Mucosa of rectum (tissue), 2 donors: ENCODE results near the gene HDDC2.

ENCODE experiments used
- H3K27ac ChIP-seq, 2 donors: one replicate each; pipeline ENCODE4 v1.7.0; 2013; ENCODE audit warnings: inconsistent platforms in 2 of 2, low read depth in 2 of 2, low read length in 2 of 2
- H3K27me3 ChIP-seq, 2 donors: one replicate each; pipeline ENCODE4 v1.7.0; 2013; ENCODE audit warnings: low read length in 2 of 2; ENCODE audit not compliant: control insufficient read depth in 2 of 2, insufficient read depth in 2 of 2
- H3K36me3 ChIP-seq, 2 donors: one replicate each; pipeline ENCODE4 v1.7.0; 2013; ENCODE audit warnings: low read length in 2 of 2; ENCODE audit not compliant: control insufficient read depth in 2 of 2, insufficient read depth in 2 of 2
- H3K4me1 ChIP-seq, 2 donors: one replicate each; pipeline ENCODE4 v1.7.0; 2013; ENCODE audit warnings: low read length in 2 of 2, mild to moderate bottlenecking in 1 of 2; ENCODE audit not compliant: control insufficient read depth in 2 of 2, insufficient read depth in 2 of 2
- H3K4me3 ChIP-seq, 2 donors: one replicate each; pipeline ENCODE4 v1.7.0; 2013; ENCODE audit warnings: low read length in 2 of 2
- H3K9ac ChIP-seq, 2 donors: one replicate each; pipeline ENCODE4 v1.7.0; 2013; ENCODE audit warnings: low read length in 2 of 2, low read depth in 1 of 2, mild to moderate bottlenecking in 1 of 2
- H3K9me3 ChIP-seq, 2 donors: one replicate each; pipeline ENCODE4 v1.7.0; 2013; ENCODE audit warnings: low read length in 2 of 2; ENCODE audit not compliant: control insufficient read depth in 2 of 2
- donor health status: healthy.
- donor health status: Normal muscosa, but diverticular disease.

The HDDC2 gene

GRCh38 chr6:125301435-125302391 is at the start of gene HDDC2:
TSS of gene HDDC2 (minus strand) at chr6:125301967. CDS start at chr6:125301932, 35 bp downstream.
- peaks cover 14 to 15% of the 10 kb centered on the region in 2 donors for H3K36me3 ChIP-seq
- peak within 1 kb of the TSS; percentile 72 to 84 for H3K4me3 ChIP-seq
- H3K9me3 ChIP-seq, result no peaks in the 10 kb centered on the region
- H3K27me3 ChIP-seq, result no peaks in the 10 kb centered on the region
- peak within 1 kb of the TSS; percentile 78 to 84 for H3K9ac ChIP-seq
- peak within 1 kb of the TSS; percentile 79 to 86 for H3K27ac ChIP-seq
- H3K4me1 ChIP-seq, result peaks cover 0 to 12% of the 10 kb centered on the region in 2 donors

GRCh38 chr6:125346926-125347563 is 45.3 kb upstream of the HDDC2 start:
- Histone ChIP-seq H3K27ac (peak overlapping the region; percentile 28 to 39), H3K36me3 (no peaks in the 10 kb centered on the region), H3K4me1 (no peaks in the 10 kb centered on the region), H3K27me3 (peaks cover 0 to 2% of the 10 kb centered on the region in 2 donors), H3K9ac (no peak overlapping the region), H3K9me3 (no peaks in the 10 kb centered on the region), H3K4me3 (peak overlapping the region in 1 of 2 donors; percentile 40)

- Histone ChIP-seq H3K4me1 (no peaks in the 10 kb centered on the region), H3K27ac (peak overlapping the region; percentile 28 to 39), H3K36me3 (no peaks in the 10 kb centered on the region), H3K9me3 (no peaks in the 10 kb centered on the region), H3K27me3 (peaks cover 0 to 2% of the 10 kb centered on the region in 2 donors), H3K4me3 (peak overlapping the region in 1 of 2 donors; percentile 50), H3K9ac (peak overlapping the region in 1 of 2 donors; percentile 10)
Observed at GRCh38 chr6:125346201-125346925, 44.6 kb upstream of the HDDC2 start.

GRCh38 chr6:125341460-125341859 is 39.7 kb upstream of the HDDC2 start:
- no peak overlapping the region for H3K9ac ChIP-seq

GRCh38 chr6:125340991-125341390 is 39.2 kb upstream of the HDDC2 start:
- H3K27me3 ChIP-seq, result no peaks in the 10 kb centered on the region
- no peaks in the 10 kb centered on the region for H3K9me3 ChIP-seq
- H3K4me1 ChIP-seq, result no peaks in the 10 kb centered on the region
- H3K36me3 ChIP-seq, result no peaks in the 10 kb centered on the region
- no peak overlapping the region for H3K4me3 ChIP-seq
- no peak overlapping the region for H3K27ac ChIP-seq
- no peak overlapping the region for H3K9ac ChIP-seq

More at GRCh38 chr6:125341460-125341859, 39.7 kb upstream of the HDDC2 start:
- Histone ChIP-seq H3K36me3 (no peaks in the 10 kb centered on the region), H3K4me1 (no peaks in the 10 kb centered on the region), H3K4me3 (no peak overlapping the region), H3K27me3 (no peaks in the 10 kb centered on the region), H3K9me3 (no peaks in the 10 kb centered on the region), H3K27ac (no peak overlapping the region)

- Histone ChIP-seq H3K4me1 (no peaks in the 10 kb centered on the region), H3K9ac (no peak overlapping the region), H3K4me3 (no peak overlapping the region), H3K27me3 (no peaks in the 10 kb centered on the region), H3K36me3 (no peaks in the 10 kb centered on the region), H3K9me3 (no peaks in the 10 kb centered on the region), H3K27ac (no peak overlapping the region)
Observed at GRCh38 chr6:125340175-125340835, 38.5 kb upstream of the HDDC2 start.

- Histone ChIP-seq H3K27me3 (no peaks in the 10 kb centered on the region), H3K4me1 (no peaks in the 10 kb centered on the region), H3K36me3 (no peaks in the 10 kb centered on the region), H3K9me3 (no peaks in the 10 kb centered on the region), H3K9ac (no peak overlapping the region), H3K4me3 (no peak overlapping the region), H3K27ac (no peak overlapping the region)
Observed at GRCh38 chr6:125339653-125340052, 37.9 kb upstream of the HDDC2 start.

GRCh38 chr6:125338381-125338780 is 36.6 kb upstream of the HDDC2 start:
- no peaks in the 10 kb centered on the region for H3K9me3 ChIP-seq
- H3K27ac ChIP-seq, result no peak overlapping the region
- no peak overlapping the region for H3K9ac ChIP-seq
- no peaks in the 10 kb centered on the region for H3K4me1 ChIP-seq
- H3K27me3 ChIP-seq, result no peaks in the 10 kb centered on the region
- H3K4me3 ChIP-seq, result no peak overlapping the region
- no peaks in the 10 kb centered on the region for H3K36me3 ChIP-seq

GRCh38 chr6:125337706-125338105 is 35.9 kb upstream of the HDDC2 start:
- H3K4me1 ChIP-seq, result no peaks in the 10 kb centered on the region
- H3K9ac ChIP-seq, result no peak overlapping the region
- H3K36me3 ChIP-seq, result no peaks in the 10 kb centered on the region
- H3K4me3 ChIP-seq, result no peak overlapping the region
- no peak overlapping the region for H3K27ac ChIP-seq
- peaks cover 0 to 3% of the 10 kb centered on the region in 2 donors for H3K27me3 ChIP-seq
- no peaks in the 10 kb centered on the region for H3K9me3 ChIP-seq
